WERI-Rb-1 (cell line): ENCODE results near the gene ABCC10.

Experiments used
- DNase-seq: peaks from one replicate; pipeline ENCODE4 v3.0.0-alpha.2; 2020
- H3K27ac ChIP-seq: fragments of 250-450 bp; sonication (Bioruptor Pico); 2 replicates; pipeline ENCODE4 v1.5.1; 2020; ENCODE audit warnings: mild to moderate bottlenecking, moderate library complexity
- H3K27me3 ChIP-seq: fragments of 250-450 bp; sonication (Bioruptor Pico); 2 replicates; pipeline ENCODE4 v1.5.1; 2021; ENCODE audit warnings: mild to moderate bottlenecking, low read depth, moderate library complexity; ENCODE audit not compliant: insufficient read depth, severe bottlenecking
- H3K36me3 ChIP-seq: fragments of 250-450 bp; sonication (Bioruptor Pico); 2 replicates; pipeline ENCODE4 v1.5.1; 2020; ENCODE audit warnings: mild to moderate bottlenecking, moderate library complexity
- H3K4me3 ChIP-seq: 2 replicates; pipeline ENCODE4 v1.5.1; 2011; ENCODE audit warnings: low read depth, mild to moderate bottlenecking, control low read depth, low read length
- H3K9me3 ChIP-seq: fragments of 250-450 bp; sonication (Bioruptor Pico); 2 replicates; pipeline ENCODE4 v1.5.1; 2021; ENCODE audit warnings: mild to moderate bottlenecking, moderate library complexity; ENCODE audit not compliant: severe bottlenecking
- TF ChIP-seq, protein P1 (sequence below): IDR thresholded peaks from 2 replicates; pipeline ENCODE4 v1.5.1; 2011; ENCODE audit warnings: low read depth, mild to moderate bottlenecking, control low read depth, inconsistent platforms, low read length

The ABCC10 gene

DNA sequence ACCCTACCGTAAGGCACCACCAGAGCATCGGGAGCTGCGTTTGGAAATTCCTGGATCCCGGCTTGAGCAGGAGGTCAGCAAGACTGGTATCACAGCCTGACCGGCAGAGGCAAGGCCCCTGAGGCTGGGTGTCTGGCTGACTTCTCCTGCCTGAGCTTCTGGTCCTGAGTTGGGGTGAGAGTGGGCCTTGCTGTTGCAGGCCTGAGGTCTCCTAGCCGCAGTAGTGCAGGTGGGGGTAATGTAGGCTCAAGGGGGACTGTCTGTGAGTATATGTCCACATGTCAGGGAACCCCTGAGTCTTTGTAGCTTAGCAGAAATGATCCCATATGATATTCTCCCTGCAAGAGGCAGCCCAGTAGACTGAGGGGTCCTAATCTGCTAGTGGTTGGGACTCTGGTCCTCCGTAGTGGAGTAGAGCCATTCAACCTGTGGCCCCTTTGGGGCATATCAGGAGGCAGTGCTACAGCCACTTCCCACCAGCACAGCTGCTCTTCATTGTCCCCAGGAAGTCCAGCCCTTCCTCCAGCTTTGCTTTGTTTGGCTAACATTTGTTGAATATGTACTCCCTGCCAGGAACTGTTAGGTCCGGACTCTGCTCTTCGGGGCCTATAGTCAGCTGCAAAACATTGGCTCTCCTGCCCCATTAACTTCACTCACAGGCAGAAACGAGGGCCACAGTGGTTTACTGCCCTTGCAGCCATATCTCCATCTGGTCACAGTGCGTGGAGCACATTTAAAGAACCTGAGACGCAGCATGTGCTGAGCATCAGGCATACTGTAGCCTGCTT lies 71.9 kb downstream of the ABCC10 start:
- no peak overlapping the region for H3K4me3 ChIP-seq
- no peak for DNase-seq
- H3K27ac ChIP-seq: no peak overlapping the region
- no peaks in the 10 kb centered on the region for H3K9me3 ChIP-seq
- peaks cover 67% of the 10 kb centered on the region for H3K36me3 ChIP-seq
- TF ChIP-seq, protein P1, sequence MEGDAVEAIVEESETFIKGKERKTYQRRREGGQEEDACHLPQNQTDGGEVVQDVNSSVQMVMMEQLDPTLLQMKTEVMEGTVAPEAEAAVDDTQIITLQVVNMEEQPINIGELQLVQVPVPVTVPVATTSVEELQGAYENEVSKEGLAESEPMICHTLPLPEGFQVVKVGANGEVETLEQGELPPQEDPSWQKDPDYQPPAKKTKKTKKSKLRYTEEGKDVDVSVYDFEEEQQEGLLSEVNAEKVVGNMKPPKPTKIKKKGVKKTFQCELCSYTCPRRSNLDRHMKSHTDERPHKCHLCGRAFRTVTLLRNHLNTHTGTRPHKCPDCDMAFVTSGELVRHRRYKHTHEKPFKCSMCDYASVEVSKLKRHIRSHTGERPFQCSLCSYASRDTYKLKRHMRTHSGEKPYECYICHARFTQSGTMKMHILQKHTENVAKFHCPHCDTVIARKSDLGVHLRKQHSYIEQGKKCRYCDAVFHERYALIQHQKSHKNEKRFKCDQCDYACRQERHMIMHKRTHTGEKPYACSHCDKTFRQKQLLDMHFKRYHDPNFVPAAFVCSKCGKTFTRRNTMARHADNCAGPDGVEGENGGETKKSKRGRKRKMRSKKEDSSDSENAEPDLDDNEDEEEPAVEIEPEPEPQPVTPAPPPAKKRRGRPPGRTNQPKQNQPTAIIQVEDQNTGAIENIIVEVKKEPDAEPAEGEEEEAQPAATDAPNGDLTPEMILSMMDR: no peak
- no peaks in the 10 kb centered on the region for H3K27me3 ChIP-seq
